Epithelial cell of proximal tubule (primary cell): ENCODE data around the gene WNK1. TPM values are rescaled to one million over a fixed set of nuclear protein-coding genes. Genes with fewer than 3 reads are reported as not detected.
"Not testable (repeated sequence)": the region's sequence is repeated elsewhere in the genome, so short reads cannot be mapped to it uniquely, and the experiment has no call there.

Experiments
- DNase-seq: peaks from one replicate; pipeline ENCODE4 v3.0.0-alpha.2; 2011; ENCODE audit warnings: low read depth
- H3K4me3 ChIP-seq: 2 replicates; pipeline ENCODE4 v1.5.1; 2011; ENCODE audit warnings: low read depth, mild to moderate bottlenecking, low read length
- CTCF ChIP-seq: conservative IDR thresholded peaks from 2 replicates; pipeline ENCODE4 v1.5.1; 2012; ENCODE audit warnings: low read depth, mild to moderate bottlenecking, low read length
- total RNA-seq: library from RNA; depleted of rRNA; stranded (reverse); fragments of >200 nt; gene quantifications from 2 replicates; pipeline ENCODE4 v1.2.3, GENCODE V29; 2015

WNK1 gene
- 27.7 and 53.4 TPM in 2 replicates for total RNA-seq

GRCh38 chr12:751999-752694 is at the start of gene WNK1:
TSS of gene WNK1 (plus strand) at chr12:752579. CDS start at chr12:753566, 987 bp downstream.
- DNase-seq: peak; percentile 89
- no peak for TF ChIP-seq CTCF
- peak within 1 kb of the TSS; percentile 89 for H3K4me3 ChIP-seq

- no peak for DNase-seq
- no peak overlapping the region for H3K4me3 ChIP-seq
- TF ChIP-seq CTCF: no peak
Measured at GRCh38 chr12:704516-705242, 47.7 kb upstream of the WNK1 start.

GRCh38 chr12:708084-708483 is 44.3 kb upstream of the WNK1 start:
- DNase-seq, H3K4me3 ChIP-seq: not testable (repeated sequence)

GRCh38 chr12:709455-710020 is 42.8 kb upstream of the WNK1 start:
- no peak for DNase-seq
- TF ChIP-seq CTCF: no peak

GRCh38 chr12:712172-712863 is 40.1 kb upstream of the WNK1 start:
- TF ChIP-seq CTCF: no peak
- DNase-seq: no peak
- no peak overlapping the region for H3K4me3 ChIP-seq

More at GRCh38 chr12:709455-710020, 42.8 kb upstream of the WNK1 start:
- H3K4me3 ChIP-seq: no peak overlapping the region

GRCh38 chr12:713281-713875 is 39.0 kb upstream of the WNK1 start:
- TF ChIP-seq CTCF: no peak
- DNase-seq: no peak

GRCh38 chr12:716506-716905 is 35.9 kb upstream of the WNK1 start:
- no peak overlapping the region for H3K4me3 ChIP-seq
- TF ChIP-seq CTCF: no peak
- no peak for DNase-seq

More at GRCh38 chr12:713281-713875, 39.0 kb upstream of the WNK1 start:
- no peak overlapping the region for H3K4me3 ChIP-seq
